HFF-Myc (cell line): ENCODE data around the gene MICAL2.

Source experiments
- DNase-seq: peaks from one replicate; pipeline ENCODE4 v3.0.0-alpha.2; 2011; ENCODE audit warnings: low read depth; ENCODE audit errors: extremely low read depth
- H3K4me3 ChIP-seq: replicated peaks from 2 replicates; pipeline ENCODE4 v1.5.1; 2011; ENCODE audit warnings: low read depth, mild to moderate bottlenecking, control low read depth, low read length
- TF ChIP-seq, protein P1 (sequence below): IDR thresholded peaks from 2 replicates; pipeline ENCODE4 v1.5.1; 2012; ENCODE audit warnings: mild to moderate bottlenecking, low read depth, low read length, control low read depth; ENCODE audit errors: missing control alignments

Gene MICAL2

DNA sequence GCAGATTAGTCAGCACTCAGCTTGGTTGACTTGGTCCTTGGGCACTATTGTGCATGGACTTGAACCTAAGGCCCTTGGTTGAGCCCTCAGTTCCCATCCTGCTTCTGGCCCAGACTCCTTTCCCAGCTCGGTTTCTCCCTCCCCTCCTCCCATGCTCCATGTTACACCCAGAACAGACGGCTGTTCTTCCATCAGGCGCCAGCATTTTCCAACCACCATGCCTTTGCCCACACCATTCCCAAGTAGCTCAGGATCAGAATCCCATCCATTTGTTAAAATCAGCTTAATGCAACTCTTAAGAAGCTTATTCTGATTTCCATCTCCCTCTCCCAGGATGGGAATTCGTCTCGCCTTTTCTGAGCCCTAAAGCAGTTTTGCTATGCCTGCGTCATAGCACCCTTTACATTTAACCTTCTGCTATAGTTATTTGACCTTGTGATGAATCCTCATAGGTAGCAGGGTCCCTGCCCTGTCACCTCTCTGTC is 110.7 kb downstream of the MICAL2 start:
- no peak for DNase-seq
- TF ChIP-seq, protein P1, sequence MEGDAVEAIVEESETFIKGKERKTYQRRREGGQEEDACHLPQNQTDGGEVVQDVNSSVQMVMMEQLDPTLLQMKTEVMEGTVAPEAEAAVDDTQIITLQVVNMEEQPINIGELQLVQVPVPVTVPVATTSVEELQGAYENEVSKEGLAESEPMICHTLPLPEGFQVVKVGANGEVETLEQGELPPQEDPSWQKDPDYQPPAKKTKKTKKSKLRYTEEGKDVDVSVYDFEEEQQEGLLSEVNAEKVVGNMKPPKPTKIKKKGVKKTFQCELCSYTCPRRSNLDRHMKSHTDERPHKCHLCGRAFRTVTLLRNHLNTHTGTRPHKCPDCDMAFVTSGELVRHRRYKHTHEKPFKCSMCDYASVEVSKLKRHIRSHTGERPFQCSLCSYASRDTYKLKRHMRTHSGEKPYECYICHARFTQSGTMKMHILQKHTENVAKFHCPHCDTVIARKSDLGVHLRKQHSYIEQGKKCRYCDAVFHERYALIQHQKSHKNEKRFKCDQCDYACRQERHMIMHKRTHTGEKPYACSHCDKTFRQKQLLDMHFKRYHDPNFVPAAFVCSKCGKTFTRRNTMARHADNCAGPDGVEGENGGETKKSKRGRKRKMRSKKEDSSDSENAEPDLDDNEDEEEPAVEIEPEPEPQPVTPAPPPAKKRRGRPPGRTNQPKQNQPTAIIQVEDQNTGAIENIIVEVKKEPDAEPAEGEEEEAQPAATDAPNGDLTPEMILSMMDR: no peak

DNA sequence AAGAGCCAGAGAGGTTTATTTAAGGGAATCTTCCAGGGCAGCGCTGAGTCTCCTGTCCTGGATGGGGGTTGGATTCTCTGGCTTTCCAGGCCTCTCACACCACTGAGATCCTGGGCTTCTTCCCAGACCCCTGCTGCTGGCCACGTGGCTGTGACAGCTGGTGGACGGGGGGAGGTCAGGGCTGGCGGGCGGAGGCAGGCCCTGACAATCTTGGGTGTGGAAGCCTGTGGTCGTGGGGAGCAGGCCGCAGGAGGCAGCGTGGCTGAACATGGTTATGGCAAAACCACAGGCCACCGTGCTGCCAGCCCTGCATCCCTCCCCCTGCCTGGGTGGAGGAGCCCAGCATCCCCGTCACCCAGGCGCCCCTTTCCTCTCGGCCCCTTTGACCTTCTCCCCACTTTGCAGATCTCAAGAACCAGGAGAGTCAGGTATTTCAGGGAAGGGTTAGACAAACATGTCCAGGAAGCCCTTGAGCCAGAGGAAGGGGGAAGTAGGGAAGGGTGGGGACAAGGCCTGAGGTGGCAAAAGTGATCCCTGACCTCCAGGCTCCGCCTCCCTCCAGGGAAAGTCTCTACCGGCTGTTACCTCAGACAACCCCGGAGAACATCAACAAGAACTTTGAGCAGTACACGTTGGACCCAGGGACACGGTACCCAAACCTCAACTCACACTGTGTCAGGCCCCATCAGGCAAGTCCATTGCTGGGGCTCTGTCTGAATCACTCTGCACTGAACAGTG is 111.8 kb downstream of the MICAL2 start:
- DNase-seq: no peak
- H3K4me3 ChIP-seq: no peak overlapping the region
- TF ChIP-seq, protein P1: no peak

More for the DNA sequence above, 110.7 kb downstream of the MICAL2 start:
- H3K4me3 ChIP-seq: no peak overlapping the region

DNA sequence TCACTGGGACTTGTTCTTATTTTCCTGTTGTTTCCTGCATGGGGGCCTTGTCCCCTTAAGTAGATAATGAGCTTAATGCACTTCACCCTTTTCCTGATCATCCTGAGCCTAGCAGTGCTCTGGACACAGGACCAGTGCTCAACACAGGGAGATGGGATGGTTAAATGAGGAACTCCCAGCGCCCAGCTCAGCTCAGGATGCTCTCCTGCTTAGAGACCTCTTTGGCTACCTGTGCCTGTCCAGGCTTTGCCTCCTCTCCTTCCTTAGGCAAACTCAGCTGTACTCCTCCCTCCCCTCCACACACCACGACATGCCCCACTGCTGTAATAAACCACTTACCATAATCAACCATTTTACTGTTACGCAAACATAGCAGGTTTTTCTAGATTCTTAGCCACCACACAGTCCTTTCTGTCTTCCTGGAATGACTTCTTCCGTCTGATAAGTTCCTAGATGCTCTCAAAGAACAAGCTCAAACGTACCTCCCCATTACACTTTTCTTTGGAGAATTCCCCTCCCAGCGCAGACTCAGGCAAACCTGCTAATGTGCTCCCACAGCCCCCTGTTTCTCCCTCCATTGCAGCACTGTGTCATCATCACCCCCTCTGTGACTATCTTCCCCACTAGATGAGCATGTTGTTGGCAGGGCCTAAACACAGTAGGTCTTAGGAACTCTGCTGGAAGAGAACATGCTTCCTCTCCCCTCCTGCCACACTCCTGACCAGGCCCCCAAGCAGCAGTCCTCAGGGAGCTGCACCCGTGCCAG is 113.6 kb downstream of the MICAL2 start:
- TF ChIP-seq, protein P1: no peak
- no peak overlapping the region for H3K4me3 ChIP-seq
- DNase-seq: no peak

DNA sequence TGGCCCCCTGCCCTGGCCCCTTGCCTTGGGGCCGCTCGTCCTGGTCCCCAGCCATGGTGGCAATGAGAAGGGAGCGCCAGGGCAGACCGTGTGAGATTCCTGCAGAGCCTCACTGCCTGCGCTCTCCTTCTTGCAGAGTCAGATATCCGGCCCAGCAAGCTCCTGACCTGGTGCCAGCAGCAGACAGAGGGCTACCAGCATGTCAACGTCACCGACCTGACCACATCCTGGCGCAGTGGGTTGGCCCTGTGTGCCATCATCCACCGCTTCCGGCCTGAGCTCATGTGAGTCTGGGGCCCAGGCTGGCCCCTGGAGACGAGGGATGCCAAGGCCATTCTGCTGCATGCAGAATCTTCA is 114.1 kb downstream of the MICAL2 start:
- no peak for DNase-seq
- no peak overlapping the region for H3K4me3 ChIP-seq

DNA sequence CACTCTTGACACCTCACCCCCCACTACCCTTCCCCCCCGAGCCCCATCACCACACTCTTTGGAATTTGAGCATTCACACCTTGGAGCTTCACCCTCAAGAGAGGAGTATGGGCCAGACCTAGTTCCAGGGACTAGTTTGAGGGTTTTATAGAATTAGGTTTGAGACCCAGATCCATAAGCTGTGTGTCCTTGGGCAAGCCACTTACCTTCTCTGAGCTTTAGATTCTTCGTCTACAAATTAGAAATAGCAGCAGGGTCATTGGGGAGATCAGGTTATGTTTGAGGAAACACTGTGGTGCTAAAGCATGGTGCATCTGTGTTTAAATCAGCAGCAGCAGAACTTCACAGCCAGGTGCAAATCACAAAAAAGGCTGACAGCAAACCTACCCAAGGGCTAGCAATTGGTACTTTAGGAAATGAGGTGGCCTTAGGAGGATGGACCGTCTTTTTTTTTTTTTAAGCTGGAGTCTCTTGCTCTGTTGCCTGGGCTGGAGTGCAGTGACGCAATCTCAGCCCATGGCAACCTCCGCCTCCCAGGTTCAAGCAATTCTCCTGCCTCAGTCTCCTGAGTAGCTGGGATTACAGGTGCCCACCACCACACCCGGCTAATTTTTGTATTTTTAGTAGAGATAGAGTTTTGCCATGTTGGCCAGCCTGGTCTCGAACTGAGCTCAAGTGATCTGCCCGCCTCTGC is 114.8 kb downstream of the MICAL2 start:
- TF ChIP-seq, protein P1: no peak
- no peak for DNase-seq
- no peak overlapping the region for H3K4me3 ChIP-seq

More for the DNA sequence above, 114.1 kb downstream of the MICAL2 start:
- TF ChIP-seq, protein P1: no peak

DNA sequence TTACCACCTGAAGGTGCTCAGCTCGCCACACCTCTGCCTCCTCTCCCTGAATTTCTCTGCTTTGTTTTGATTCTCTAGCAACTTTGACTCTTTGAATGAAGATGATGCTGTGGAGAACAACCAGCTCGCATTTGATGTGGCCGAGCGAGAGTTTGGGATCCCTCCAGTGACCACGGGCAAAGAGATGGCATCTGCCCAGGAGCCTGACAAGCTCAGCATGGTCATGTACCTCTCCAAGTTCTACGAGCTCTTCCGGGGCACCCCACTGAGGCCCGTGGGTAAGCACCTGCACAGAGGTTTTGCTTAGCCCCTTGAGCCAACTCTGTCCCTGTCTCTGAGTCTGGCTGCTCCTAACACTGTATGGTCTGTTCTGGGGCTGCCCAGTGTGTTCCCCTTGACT is 115.7 kb downstream of the MICAL2 start:
- TF ChIP-seq, protein P1: no peak
- no peak overlapping the region for H3K4me3 ChIP-seq
- DNase-seq: no peak
